Amniotic stem cell (primary cell): Measurements from ENCODE around the gene TRIM17.

Experiments
- DNase-seq: peaks from one replicate; lab custom pipeline; 2025; lab: John Stamatoyannopoulos, UW

TRIM17 gene

DNA sequence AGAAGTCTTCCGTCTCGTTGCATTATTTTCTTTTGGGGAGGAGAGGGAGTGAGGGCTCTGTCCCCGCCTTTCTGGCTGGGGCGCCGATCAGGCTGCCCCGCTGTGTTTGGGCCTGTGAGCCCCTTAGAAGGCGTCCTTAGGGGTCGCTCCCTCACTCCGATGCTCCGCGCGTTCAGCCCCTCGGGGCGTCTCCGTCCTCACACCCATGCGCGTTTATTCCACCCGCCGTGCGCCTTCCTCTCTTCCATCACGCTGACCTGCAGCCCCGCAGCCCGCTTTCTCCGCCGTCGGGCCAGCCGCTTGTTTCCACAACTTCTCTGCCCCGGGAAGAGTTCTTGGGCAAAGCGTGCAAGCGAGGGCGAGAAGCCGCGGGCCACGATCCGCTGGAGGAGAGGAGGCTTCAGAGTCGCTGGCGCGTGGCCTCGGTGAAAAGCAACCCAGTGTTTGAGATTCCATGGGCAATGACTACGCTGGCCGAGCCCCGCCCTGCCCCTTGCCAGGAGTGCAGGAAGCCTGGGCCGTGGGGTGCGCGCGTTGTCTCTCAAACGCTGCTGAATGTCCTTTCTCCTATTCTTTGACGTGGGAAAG is 37.7 kb downstream of the TRIM17 start:
- DNase-seq: no peak

DNA sequence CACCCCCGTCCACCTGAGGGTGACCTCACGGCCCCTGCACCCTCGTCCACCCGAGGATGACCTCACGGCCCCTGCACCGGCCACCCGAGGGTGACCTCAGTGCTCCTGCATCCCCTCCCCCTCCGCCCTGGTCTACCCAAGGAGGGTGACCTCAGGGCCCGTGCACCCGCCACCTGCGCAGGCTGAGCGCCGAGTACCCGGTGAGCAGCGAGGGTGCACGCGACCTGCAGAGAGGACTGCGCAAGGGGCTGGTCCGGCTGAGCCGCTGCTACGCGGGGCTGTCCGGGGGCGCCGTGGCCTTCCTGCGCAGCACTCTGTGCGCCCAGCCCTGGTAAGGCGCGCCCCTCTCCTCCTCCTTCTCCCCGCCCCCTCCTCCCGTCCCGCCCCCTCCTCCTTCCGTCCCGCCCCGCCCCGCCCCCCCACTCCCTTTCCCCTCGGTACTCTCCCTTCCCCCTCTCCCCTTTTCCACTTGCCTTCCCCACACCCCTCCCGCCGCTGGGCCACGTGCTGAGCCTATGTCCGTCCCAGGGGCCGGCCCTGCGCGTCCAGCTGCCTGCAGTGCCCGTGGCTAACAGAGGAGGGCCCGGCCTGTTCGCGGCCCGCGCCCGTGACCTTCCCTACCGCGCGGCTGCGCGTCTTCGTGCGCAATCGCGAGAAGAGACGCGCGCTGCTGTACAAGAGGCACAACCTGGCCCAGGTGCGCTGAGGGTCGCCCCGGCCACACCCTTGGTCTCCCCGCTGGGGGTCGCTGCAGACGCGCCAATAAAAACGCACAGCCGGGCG is 38.4 kb downstream of the TRIM17 start:
- peak; percentile 10 for DNase-seq

DNA sequence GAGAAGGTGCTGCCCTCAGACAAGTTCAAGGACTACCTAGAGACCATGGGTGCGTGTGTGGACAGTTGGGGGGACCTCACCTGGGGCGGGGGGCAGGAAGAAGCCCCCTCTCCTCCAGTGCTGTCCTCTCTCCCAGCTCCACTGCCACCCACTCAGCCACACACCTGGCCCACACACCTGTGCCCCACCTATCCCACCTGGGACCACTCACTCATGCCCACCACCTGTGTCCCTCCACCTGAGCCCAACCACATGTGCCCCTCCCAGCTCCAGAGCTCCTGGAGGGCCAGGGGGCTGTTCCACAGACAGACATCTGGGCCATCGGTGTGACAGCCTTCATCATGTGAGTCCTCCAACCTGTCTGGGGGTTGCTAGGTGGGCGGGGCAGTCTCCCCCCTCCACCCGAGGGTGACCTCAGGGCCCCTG is 39.0 kb downstream of the TRIM17 start:
- DNase-seq: no peak

DNA sequence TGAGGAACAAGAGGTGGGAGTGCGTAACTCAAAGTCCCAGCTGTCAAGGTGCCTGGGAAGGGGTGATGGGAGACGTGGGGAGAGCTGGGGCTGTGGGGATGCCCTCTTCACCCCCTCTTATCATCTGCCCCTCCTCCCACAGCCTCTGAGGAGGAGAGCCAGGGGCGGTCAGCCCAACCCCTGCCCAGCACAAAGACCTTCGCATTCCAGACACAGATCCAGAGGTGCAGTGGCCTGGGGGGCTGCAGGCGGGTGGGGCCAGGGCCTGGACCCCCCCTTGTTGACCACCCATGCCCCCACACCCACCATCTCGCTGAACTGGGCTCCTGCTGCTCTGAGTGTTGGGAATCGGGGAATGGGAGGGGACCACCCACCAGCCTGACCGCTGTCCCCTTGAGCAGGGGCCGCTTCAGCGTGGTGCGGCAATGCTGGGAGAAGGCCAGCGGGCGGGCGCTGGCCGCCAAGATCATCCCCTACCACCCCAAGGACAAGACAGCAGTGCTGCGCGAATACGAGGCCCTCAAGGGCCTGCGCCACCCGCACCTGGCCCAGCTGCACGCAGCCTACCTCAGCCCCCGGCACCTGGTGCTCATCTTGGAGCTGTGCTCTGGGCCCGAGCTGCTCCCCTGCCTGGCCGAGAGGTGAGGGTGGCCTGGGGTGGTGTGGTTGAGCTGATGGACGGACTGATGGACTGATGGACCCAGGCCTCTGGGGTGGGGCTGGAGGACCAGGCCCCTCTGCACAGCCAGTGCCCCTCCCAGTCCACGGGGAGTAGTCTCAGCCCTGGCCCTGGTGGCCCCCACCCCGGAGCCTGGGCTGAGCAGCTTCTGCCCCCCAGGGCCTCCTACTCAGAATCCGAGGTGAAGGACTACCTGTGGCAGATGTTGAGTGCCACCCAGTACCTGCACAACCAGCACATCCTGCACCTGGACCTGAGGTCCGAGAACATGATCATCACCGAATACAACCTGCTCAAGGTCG is 39.7 kb downstream of the TRIM17 start:
- DNase-seq: no peak

DNA sequence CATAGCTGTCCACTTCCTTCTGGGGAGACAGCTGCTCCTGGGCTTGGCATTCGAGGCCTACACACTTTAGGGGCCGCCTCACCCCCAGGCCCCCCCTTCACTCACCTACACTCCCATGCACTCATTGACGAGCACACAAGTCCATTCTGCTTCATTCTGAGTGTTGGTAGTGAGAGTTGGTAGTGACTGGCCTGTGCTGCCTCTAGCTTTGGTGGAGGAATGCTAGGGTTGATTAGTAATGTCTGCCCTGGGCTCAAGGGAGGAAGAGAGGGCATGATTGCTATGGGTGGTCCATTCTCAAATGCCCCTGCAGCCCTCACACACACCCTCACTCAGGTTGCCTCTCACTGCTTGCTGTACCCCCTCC is 40.4 kb downstream of the TRIM17 start:
- no peak for DNase-seq

DNA sequence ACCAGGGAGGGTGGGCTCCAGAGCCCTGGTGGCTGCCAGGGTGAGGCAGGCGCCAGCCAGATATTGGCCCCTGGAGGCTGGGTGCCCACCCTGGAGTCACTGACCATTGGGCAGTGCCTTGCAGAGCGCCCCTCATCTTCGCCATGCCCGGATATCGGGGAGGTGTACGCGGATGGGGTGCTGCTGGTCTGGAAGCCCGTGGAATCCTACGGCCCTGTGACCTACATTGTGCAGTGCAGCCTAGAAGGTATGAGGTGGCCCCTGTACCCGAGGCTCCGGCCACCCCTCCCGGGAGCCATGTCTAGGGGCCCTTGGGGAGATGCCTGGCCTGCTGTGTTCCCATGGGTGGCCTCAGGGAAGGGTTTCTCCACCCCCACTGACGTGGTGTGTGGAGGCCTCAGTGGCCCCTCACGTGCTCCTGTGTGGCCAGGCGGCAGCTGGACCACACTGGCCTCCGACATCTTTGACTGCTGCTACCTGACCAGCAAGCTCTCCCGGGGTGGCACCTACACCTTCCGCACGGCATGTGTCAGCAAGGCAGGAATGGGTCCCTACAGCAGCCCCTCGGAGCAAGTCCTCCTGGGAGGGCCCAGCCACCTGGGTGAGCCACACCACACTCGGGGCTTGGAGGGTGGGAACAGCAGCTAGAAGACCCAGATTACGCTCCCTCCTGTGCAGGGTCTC is 40.9 kb downstream of the TRIM17 start:
- DNase-seq: no peak

DNA sequence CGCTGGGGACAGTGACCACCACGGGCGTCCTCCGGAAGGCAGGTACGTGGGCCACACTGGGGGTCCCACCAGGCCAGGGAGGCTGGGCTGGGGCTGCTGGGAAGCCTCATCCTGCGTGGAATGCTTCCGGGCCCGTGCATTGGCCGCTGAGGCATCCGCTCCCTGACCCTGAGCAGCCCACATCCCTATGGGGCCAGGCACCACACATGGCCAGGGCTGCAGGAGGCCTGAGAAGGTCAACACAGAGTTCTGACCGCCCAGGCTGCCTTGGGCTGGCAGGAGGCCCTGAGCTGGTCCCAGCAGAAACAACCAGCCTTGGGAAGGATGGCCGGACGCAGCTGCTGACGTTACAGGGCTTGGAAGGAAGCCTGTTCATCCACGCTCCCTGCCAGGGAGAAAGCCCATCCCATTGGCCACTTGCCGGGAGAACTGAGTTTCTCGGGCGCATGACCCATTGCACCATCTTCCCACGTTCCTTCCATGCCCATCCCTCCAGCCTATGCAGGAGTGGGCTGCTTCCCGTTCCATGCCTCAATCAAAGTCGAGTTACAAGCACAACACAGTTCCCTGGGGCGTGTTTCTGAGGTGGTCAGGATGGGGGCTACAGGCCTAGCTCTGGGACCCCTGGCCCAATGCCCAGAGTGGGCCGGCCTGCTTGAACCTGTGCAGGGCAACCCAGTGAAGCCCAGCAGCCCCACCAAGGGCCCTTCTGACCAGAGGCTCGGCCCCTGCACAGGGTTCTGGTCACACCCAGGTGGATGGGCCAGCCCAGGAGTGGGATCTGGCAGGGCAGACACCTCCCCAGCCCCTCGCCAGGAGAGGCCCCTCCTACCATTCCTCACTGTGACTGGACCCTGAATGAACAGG is 41.7 kb downstream of the TRIM17 start:
- no peak for DNase-seq

DNA sequence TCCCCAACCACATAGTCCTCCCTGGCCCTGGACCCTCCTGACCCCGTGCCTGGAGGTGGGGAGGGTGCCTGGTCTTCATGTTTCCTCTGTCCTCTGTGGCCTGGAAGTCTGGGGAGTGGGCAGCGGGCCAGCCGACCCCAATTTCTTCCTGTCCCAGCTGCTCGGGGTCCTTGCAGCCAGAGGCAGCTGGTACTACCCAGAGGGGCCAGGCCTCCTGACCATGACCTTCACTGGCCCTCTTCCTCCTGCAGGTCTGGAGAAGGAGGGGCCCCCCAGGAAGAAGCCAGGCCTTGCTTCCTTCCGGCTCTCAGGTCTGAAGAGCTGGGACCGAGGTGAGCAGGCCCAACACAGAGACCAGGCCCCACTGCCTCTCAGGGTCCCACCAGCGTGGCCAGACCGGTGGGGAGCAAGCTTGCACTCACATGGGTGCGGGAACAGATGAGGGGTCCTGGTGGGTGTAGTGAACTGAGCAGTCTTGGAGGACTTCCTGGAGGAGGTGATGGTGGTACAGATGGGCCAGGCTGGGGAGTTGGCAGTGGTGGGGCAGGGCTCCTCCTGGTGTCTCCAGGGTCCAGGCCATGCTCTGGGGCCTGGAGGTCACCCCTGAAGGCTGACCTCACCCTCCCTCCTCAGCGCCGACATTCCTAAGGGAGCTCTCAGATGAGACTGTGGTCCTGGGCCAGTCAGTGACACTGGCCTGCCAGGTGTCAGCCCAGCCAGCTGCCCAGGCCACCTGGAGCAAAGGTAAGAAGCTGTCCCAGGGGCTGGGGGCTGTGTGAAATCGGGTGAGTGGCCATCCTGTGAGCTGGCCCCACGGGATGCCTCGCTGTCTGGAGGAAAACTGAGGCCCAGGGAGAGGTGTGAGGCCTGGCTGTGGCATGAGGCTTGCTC is 42.7 kb downstream of the TRIM17 start:
- DNase-seq: no peak

DNA sequence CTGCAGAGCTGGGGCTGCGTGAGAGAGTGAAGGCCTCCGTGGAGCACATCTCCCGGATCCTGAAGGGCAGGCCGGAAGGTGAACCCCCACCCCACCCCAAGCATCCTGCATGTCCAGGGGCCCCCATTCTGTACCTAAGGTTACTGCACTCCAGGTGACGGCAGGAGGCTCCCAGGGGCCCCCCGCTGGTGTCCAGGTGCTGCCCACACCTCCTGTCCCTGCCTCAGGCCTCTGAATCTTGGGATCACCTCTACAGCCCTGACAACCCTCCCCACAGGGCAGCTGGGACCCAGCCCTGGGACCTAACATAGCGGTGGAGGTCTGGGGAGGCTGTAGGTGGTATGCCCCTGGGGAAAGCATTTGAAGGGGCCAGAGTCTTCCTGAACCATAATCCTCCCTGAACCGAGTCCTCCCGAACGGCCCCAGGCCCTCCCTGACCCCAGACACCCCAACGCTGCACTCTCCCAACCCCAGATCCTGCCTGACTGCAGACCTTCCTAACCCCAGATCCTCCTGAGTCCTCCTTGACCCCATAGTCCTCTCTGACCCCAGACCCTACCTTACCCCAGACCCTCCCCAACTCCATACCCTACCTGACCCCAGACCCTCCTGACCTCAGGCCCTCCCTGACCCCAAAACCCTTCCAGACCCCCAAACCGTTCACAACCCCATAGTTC is 43.5 kb downstream of the TRIM17 start:
- no peak for DNase-seq

DNA sequence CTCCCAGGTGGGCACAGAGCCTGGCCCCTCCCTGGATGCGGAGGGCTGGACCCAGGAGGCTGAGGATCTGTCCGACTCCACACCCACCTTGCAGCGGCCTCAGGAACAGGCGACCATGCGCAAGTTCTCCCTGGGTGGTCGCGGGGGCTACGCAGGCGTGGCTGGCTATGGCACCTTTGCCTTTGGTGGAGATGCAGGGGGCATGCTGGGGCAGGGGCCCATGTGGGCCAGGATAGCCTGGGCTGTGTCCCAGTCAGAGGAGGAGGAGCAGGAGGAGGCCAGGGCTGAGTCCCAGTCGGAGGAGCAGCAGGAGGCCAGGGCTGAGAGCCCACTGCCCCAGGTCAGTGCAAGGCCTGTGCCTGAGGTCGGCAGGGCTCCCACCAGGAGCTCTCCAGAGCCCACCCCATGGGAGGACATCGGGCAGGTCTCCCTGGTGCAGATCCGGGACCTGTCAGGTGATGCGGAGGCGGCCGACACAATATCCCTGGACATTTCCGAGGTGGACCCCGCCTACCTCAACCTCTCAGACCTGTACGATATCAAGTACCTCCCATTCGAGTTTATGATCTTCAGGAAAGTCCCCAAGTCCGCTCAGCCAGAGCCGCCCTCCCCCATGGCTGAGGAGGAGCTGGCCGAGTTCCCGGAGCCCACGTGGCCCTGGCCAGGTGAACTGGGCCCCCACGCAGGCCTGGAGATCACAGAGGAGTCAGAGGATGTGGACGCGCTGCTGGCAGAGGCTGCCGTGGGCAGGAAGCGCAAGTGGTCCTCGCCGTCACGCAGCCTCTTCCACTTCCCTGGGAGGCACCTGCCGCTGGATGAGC is 44.3 kb downstream of the TRIM17 start:
- DNase-seq: no peak

DNA sequence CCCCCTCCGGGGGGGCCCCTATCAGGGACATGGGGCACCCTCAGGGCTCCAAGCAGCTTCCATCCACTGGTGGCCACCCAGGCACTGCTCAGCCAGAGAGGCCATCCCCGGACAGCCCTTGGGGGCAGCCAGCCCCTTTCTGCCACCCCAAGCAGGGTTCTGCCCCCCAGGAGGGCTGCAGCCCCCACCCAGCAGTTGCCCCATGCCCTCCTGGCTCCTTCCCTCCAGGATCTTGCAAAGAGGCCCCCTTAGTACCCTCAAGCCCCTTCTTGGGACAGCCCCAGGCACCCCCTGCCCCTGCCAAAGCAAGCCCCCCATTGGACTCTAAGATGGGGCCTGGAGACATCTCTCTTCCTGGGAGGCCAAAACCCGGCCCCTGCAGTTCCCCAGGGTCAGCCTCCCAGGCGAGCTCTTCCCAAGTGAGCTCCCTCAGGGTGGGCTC is 44.9 kb downstream of the TRIM17 start:
- DNase-seq: no peak

DNA sequence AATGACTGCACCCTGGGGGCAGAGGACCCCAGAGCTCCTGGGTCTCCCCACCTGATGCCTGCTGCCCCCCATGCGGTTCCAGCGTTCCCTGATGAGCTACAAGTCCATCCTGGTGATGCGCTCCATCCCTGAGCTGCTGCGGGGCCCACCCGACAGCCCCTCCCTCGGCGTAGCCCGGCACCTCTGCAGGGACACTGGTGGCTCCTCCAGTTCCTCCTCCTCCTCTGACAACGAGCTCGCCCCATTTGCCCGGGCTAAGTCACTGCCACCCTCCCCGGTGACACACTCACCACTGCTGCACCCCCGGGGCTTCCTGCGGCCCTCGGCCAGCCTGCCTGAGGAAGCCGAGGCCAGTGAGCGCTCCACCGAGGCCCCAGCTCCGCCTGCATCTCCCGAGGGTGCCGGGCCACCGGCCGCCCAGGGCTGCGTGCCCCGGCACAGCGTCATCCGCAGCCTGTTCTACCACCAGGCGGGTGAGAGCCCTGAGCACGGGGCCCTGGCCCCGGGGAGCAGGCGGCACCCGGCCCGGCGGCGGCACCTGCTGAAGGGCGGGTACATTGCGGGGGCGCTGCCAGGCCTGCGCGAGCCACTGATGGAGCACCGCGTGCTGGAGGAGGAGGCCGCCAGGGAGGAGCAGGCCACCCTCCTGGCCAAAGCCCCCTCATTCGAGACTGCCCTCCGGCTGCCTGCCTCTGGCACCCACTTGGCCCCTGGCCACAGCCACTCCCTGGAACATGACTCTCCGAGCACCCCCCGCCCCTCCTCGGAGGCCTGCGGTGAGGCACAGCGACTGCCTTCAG is 45.5 kb downstream of the TRIM17 start:
- no peak for DNase-seq

DNA sequence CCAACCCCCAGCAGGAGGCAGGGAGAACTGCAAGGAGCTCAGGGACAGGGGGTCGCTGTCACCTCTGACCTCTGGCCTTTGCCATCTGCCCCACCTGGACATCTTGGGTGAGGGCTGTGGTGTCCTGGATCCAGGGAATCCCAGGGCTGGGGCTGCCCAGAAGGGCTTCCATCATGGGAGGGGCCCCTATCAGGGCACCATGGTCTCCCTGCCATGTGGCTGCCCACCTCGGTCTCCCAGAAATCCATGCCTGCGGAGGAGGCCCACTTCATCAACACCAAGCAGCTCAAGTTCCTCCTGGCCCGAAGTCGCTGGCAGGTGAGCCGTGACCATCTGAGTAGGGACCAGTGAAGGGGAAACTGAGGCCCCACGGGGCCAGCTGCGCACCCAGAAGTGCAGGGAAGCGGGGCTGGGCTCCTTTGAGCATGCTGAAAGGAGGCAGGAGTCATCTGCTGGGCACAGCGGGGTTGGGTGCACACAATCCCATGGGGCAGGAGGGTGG is 46.2 kb downstream of the TRIM17 start:
- DNase-seq: no peak

DNA sequence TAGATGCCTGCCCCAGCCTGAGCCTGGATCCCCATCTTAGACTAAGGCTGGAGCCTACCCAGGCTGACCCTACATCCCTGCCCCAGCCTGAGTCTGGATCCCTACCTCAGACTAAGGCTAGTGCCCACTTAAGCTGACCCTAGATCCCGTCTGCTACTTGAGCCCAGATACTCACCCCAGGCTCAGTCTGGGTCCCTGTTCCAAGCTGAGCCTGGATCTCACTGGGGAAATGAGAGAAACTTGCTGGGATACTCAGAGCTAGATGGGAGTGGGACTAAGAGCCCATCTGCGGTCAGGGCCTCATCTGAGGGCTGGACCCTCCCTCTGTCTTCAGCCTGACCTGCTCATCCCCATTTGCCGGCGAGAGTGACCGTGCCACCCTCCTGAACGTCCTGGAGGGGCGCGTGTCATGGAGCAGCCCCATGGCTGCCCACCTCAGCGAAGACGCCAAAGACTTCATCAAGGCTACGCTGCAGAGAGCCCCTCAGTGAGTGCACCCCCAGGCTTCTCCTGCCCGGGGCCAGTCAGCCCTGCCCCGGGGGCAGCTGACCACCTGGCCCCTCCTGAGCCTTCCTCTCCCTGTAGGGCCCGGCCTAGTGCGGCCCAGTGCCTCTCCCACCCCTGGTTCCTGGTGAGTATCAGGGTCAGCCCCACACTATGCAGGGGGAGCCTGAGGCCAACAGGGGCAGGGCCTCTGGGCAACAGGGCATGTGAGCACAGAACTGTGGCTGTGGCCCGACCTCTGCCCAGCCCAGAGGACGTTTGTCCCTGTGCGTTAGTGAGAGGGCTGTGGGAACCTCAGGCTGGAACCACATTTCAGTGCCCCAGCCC is 46.8 kb downstream of the TRIM17 start:
- no peak for DNase-seq

DNA sequence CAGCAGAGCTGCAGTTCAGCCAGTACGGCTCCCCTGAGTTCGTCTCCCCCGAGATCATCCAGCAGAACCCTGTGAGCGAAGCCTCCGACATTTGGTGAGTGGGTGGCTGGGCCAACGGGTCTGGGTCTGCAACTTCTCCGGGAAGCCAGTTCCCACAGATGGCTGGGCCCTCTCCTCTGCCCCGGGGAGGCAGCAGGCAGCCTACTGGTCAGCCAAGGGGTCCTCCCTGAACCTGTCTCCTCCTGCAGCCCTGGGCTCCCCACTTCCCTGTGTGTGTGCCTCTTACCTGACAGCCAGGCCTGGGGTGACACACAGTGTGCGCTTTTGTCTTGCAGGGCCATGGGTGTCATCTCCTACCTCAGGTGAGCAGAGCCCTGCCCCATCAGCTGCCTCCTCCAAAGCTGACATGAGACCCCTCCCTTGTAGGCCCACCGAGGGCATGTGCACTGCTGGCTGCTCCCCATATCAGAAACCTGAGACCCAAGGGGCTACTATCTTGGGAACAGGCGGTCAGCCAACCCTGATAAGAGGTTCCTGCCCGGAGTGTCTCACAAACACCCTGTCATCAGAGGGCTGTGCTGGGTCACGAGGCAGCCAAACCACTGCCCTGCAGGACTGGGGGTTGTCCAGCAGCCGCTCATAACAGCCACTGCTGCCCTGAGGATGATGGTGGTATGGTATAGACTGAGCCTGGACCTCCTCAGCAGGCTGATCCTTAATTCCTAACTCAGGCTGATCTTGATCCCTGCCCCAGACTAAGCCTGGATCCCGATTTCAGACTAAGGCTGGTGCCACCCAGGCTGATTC is 47.7 kb downstream of the TRIM17 start:
- no peak for DNase-seq
